GM12878 (cell line): ENCODE results near the gene TNFAIP3.

Source experiments
- CTCF ChIP-seq, 3 experiments: IDR thresholded peaks in 2 of 3; conservative IDR thresholded peaks in 1 of 3; 2 replicates each; pipeline ENCODE4 v1.5.1; 2011; ENCODE audit warnings: low read depth in 3 of 3, low read length in 3 of 3, mild to moderate bottlenecking in 3 of 3, control low read depth in 2 of 3, moderate library complexity in 2 of 3, inconsistent platforms in 1 of 3, mixed read lengths in 1 of 3; ENCODE audit not compliant: control insufficient read depth in 2 of 3, insufficient read depth in 1 of 3; ENCODE audit errors: extremely low read depth in 1 of 3
- FOXK2 ChIP-seq: fragments of 450-650 bp; IDR thresholded peaks from 2 replicates; pipeline ENCODE4 v1.6.1; 2017; ENCODE audit warnings: mild to moderate bottlenecking, moderate library complexity
- NR2C2 ChIP-seq: IDR thresholded peaks from 2 replicates; pipeline ENCODE4 v1.6.1; 2011; ENCODE audit warnings: borderline replicate concordance, low read depth; ENCODE audit not compliant: control insufficient read depth, insufficient read length
- YBX1 ChIP-seq: fragments of 450-650 bp; IDR thresholded peaks from 2 replicates; pipeline ENCODE4 v1.6.1; 2016; ENCODE audit warnings: antibody characterized with exemption

GRCh38 chr6:137884149-137884909 lies 17.3 kb downstream of the TNFAIP3 start:
- TF ChIP-seq FOXK2 (no peak), NR2C2 (no peak), YBX1 (no peak), CTCF (IDR thresholded peaks at IDR 0.05 in 2 of 3, conservative IDR thresholded peaks at IDR 0.05 in 1 of 3; ENCODE audit: control insufficient read depth in 2 of 3, extremely low read depth in 1 of 3, insufficient read depth in 1 of 3, low read depth in 3 of 3, low read length in 3 of 3) (no peak)
